GM18526 (cell line): ENCODE results near the gene RASGRP3.

Experiments used
- POLR2A ChIP-seq: IDR thresholded peaks from 3 replicates; pipeline ENCODE4 v1.6.1; 2011; ENCODE audit not compliant: insufficient read length; ENCODE audit errors: extremely low read depth

Gene RASGRP3

GRCh38 chr2:33451825-33452224 is 24.6 kb upstream of the RASGRP3 start:
- TF ChIP-seq POLR2A, result no peak

GRCh38 chr2:33452545-33452944 is 23.9 kb upstream of the RASGRP3 start:
- TF ChIP-seq POLR2A, result no peak

- TF ChIP-seq POLR2A, result no peak
These were observed 22.5 kb upstream of the RASGRP3 start for GRCh38 chr2:33453905-33454479.

GRCh38 chr2:33457556-33458247 is 18.7 kb upstream of the RASGRP3 start:
- TF ChIP-seq POLR2A, result no peak

GRCh38 chr2:33458248-33458819 is 18.1 kb upstream of the RASGRP3 start:
- no peak for TF ChIP-seq POLR2A

GRCh38 chr2:33459745-33460144 is 16.7 kb upstream of the RASGRP3 start:
- no peak for TF ChIP-seq POLR2A

- TF ChIP-seq POLR2A, result no peak
These were observed 9.0 kb upstream of the RASGRP3 start for GRCh38 chr2:33467413-33467812.

GRCh38 chr2:33469238-33469637 is 7.2 kb upstream of the RASGRP3 start:
- no peak for TF ChIP-seq POLR2A

GRCh38 chr2:33475224-33476130 is 972 bp upstream of the RASGRP3 start:
- peak; percentile 5 for TF ChIP-seq POLR2A

GRCh38 chr2:33476793-33477190 is 343 bp downstream of the RASGRP3 start:
- no peak for TF ChIP-seq POLR2A

- TF ChIP-seq POLR2A, result peak; percentile 85
These were observed 1.3 kb downstream of the RASGRP3 start for GRCh38 chr2:33477473-33478468.

GRCh38 chr2:33478968-33479731 is 2.7 kb downstream of the RASGRP3 start:
- peak; percentile 39 for TF ChIP-seq POLR2A

- TF ChIP-seq POLR2A, result no peak
These were observed 6.1 kb downstream of the RASGRP3 start for GRCh38 chr2:33482518-33482917.

- no peak for TF ChIP-seq POLR2A
These were observed 7.7 kb downstream of the RASGRP3 start for GRCh38 chr2:33484042-33484621.

- TF ChIP-seq POLR2A, result no peak
These were observed 8.6 kb downstream of the RASGRP3 start for GRCh38 chr2:33485051-33485450.
